Stimulated activated memory B cell treated with anti-CD40 and anti-IgM and Interleukin-4, amounts not matched to agents 10 μg/mL and 1 μg/mL and 100 μg/mL, for 72 hours (primary cell): ENCODE data around the gene UAP1L1.
A peak's percentile ranks its signal among the peaks of the same experiment; 100 is the strongest.

Experiments used
- ATAC-seq: fragments of 150-1000 bp; cut with Tn5 transposase; 2 replicates; pipeline ENCODE4 v1.10.0; 2021
- H3K27ac Mint-ChIP-seq: one replicate; pipeline ENCODE4 v1.8.0; 2022; ENCODE audit warnings: mild to moderate bottlenecking, mixed read lengths
- H3K27me3 Mint-ChIP-seq: one replicate; pipeline ENCODE4 v1.8.0; 2022; ENCODE audit warnings: mixed read lengths
- H3K36me3 Mint-ChIP-seq: one replicate; pipeline ENCODE4 v1.8.0; 2022; ENCODE audit warnings: mixed read lengths
- H3K4me1 Mint-ChIP-seq: one replicate; pipeline ENCODE4 v1.8.0; 2022; ENCODE audit warnings: mixed read lengths
- H3K4me3 Mint-ChIP-seq: one replicate; pipeline ENCODE4 v1.8.0; 2022; ENCODE audit warnings: mild to moderate bottlenecking, moderate library complexity, mixed read lengths
- H3K9me3 Mint-ChIP-seq: one replicate; pipeline ENCODE4 v1.8.0; 2022; ENCODE audit warnings: mixed read lengths

Gene UAP1L1

DNA sequence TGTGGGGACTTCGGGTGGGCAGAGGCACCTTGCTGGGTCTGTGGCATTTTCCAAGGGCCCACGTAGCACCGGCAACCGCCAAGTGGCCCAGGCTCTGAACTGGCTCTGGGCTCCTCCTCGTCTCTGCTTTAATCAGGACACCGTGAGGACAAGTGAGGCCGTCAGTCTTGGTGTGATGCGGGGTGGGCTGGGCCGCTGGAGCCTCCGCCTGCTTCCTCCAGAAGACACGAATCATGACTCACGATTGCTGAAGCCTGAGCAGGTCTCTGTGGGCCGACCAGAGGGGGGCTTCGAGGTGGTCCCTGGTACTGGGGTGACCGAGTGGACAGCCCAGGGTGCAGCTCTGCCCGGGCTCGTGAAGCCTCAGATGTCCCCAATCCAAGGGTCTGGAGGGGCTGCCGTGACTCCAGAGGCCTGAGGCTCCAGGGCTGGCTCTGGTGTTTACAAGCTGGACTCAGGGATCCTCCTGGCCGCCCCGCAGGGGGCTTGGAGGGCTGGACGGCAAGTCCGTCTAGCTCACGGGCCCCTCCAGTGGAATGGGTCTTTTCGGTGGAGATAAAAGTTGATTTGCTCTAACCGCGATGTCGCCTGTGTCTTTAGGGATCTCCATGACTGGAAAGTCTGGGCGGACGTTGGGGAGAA, 31.4 kb downstream of the UAP1L1 start:
- Mint-ChIP-seq H3K4me1 (peaks cover 12% of the 10 kb centered on the region), H3K4me3 (no peak overlapping the region), H3K36me3 (peaks cover 13% of the 10 kb centered on the region), H3K9me3 (no peaks in the 10 kb centered on the region), H3K27me3 (no peaks in the 10 kb centered on the region), H3K27ac (no peak overlapping the region)
- ATAC-seq: no peak

DNA sequence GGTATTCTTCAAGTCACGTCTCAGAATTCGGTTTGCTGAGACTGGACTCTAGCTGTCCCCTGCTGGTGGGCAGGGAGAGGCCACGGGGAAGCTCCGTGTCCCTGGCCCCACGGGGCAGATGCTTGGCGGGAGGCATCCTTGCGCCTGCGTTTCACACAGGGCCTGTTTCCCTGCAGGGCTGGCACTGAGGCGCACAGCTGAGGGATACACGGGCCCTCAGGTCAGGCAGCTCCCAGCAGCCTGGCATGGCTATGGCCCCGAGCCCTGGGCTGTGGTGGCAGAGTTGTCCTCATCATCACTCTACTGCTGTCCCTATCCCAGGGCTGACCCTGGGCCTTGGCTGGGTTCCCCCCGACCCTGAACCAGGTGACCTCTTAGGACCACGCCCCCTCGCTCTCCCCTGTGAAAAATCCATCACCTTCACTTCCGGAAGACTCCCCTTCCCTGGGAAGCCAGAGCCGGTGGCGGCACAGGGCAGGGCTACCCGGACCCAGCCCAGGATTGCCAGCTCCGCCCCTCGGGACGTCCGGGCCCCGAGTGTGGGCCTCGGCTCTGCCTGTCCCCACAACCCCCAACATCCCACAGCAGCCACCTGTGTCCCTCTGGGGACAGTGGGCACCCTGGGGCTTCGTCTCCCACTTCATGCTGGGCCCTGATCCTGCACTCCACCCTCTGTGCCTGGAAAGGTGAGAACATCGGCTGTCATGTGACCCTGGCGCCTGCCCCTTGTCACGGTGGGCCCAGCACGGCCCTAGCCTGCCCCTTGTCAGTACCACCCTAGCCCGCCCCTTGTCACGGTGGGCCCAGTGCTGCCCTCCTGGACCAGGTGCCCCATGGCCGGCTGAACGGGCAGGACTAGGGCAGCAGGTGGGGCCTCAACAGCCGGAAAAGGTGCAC, 32.2 kb downstream of the UAP1L1 start:
- Mint-ChIP-seq H3K4me1 (peaks cover 12% of the 10 kb centered on the region), H3K27ac (no peak overlapping the region), H3K9me3 (no peaks in the 10 kb centered on the region), H3K4me3 (no peak overlapping the region), H3K27me3 (no peaks in the 10 kb centered on the region), H3K36me3 (peaks cover 13% of the 10 kb centered on the region)
- ATAC-seq: no peak

DNA sequence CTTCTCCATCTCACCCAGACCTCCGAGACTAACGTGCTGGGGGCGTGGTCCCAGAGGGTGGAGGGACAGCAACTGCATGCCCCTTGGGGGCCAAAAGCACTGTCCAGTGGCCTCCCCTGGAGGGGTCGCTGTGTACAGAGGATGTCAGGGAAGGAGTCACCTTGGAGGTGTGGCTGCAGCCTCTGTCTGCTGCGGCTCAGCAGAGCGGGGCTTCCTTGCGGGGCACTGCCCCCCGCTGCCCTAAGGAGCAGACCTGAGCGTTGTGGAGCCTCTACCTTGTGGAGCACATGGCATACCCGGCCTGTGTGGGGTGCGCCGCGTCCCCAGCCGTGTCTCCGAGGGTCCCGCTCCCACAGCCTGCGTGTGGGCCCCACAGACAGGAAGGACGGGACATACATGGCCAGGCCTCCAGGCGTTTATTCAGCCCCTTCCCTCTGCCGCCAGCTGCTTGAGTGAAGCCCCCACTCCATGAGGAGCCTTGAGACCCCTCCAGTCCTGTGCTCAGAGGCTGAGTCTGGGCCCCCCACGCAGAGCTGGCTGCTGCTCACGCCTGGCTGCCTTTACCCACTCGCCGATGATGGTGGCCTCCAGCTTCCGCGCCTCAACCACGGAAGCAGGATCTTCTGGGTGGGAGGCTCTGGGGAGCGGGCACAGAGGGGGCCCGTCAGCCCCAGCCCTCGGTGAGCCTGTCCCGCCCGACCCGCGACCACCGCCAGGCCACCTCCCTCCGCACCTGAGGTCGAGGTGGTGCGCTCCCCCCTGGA, 33.0 kb downstream of the UAP1L1 start:
- peaks cover 13% of the 10 kb centered on the region for H3K36me3 Mint-ChIP-seq
- no peak overlapping the region for H3K4me3 Mint-ChIP-seq
- H3K4me1 Mint-ChIP-seq: peaks cover 12% of the 10 kb centered on the region
- H3K27me3 Mint-ChIP-seq: no peaks in the 10 kb centered on the region
- H3K27ac Mint-ChIP-seq: no peak overlapping the region
- H3K9me3 Mint-ChIP-seq: no peaks in the 10 kb centered on the region
- ATAC-seq: no peak

DNA sequence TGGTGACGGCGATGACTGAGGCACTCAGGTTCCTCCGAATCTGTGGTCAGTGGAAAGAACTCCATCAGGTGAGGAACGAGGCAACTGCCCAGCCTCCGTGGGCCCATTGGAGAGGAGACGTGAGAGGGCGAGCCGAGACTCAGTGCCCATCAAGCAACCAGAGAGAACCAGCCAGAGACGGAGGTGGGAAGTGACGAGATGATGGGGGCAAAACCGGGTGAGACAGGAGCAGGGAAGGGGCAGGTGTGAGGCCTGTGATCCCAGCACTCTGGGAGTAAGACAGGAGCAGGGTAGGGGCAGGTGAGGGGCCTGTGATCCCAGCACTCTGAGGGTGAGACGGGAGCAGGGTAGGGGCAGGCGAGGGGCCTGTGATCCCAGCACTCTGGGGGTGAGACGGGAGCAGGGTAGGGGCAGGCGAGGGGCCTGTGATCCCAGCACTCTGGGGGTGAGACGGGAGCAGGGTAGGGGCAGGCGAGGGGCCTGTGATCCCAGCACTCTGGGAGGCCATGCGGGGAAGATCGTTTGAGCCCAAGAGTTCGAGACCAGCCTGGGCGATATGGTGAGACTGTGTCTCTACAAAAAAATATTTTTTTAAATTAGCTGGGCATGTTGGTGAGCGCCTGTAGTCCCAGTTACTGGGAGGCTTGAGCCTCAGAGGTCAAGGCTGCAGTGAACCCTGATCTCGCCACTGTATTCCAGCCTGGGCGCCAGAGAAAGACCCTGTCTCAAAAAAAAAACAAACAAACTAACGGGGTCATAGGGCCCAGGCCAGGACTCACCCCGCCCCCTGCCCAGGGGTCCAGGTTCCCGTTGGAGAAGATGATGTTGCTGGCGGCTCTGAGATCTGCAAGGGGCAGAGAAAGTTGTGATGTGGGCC, 33.8 kb downstream of the UAP1L1 start:
- H3K36me3 Mint-ChIP-seq: peaks cover 13% of the 10 kb centered on the region
- H3K27ac Mint-ChIP-seq: no peak overlapping the region
- no peaks in the 10 kb centered on the region for H3K27me3 Mint-ChIP-seq
- H3K9me3 Mint-ChIP-seq: no peaks in the 10 kb centered on the region
- ATAC-seq: no peak
- no peak overlapping the region for H3K4me3 Mint-ChIP-seq
- H3K4me1 Mint-ChIP-seq: peaks cover 12% of the 10 kb centered on the region

DNA sequence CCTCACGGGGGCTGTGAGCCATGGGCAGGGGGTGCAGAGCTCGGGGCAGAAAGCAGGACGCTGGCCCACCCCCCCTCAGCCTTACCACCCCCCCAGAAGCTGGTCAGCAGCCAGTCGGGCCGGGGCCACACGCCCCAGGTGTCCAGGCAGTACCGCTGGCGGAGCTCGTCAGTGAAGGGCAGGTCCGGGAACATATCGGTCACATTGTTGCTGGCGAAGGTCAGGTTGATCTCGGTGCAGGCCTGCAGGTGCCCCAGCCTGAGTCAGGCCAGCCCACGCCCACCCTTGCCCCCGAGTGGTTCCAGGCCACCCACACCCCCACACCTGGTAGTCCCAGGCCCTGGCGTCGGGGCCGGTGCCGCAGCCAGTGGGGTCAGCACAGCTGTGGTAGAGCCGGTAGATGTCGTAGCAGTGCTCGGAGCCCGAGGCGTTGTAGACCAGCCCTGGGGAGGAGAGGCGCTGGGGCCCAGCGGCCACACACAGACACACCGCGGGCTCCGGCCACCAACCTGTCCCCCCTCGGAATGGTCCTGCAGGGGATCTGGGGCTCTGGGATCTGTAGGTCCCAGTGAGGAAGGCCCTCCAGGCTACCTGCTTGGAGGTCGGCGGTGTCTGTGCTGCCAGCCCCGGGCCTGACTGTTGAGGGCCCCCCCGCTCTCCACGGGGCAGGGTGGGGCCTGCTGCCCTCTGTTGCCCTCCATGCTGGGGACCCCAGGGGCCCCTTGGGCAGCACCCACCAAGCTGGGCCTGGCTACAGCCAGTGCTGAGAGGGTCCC, 34.7 kb downstream of the UAP1L1 start:
- H3K4me1 Mint-ChIP-seq: peaks cover 12% of the 10 kb centered on the region
- no peak for ATAC-seq

GRCh38 chr9:137112564-137113384, 35.5 kb downstream of the UAP1L1 start:
- H3K36me3 Mint-ChIP-seq: peaks cover 13% of the 10 kb centered on the region
- peaks cover 12% of the 10 kb centered on the region for H3K4me1 Mint-ChIP-seq
- H3K27me3 Mint-ChIP-seq: no peaks in the 10 kb centered on the region
- H3K27ac Mint-ChIP-seq: peak overlapping the region; percentile 30
- no peaks in the 10 kb centered on the region for H3K9me3 Mint-ChIP-seq
- H3K4me3 Mint-ChIP-seq: peak overlapping the region; percentile 78
- no peak for ATAC-seq

More for the DNA sequence above, 34.7 kb downstream of the UAP1L1 start:
- H3K27me3 Mint-ChIP-seq: no peaks in the 10 kb centered on the region
- peaks cover 13% of the 10 kb centered on the region for H3K36me3 Mint-ChIP-seq
- no peak overlapping the region for H3K27ac Mint-ChIP-seq
- no peaks in the 10 kb centered on the region for H3K9me3 Mint-ChIP-seq
- H3K4me3 Mint-ChIP-seq: no peak overlapping the region

GRCh38 chr9:137113385-137114159, 36.3 kb downstream of the UAP1L1 start:
- Mint-ChIP-seq H3K27me3 (no peaks in the 10 kb centered on the region), H3K36me3 (peaks cover 13% of the 10 kb centered on the region), H3K9me3 (no peaks in the 10 kb centered on the region), H3K27ac (peak overlapping the region; percentile 30), H3K4me1 (peaks cover 12% of the 10 kb centered on the region), H3K4me3 (peak overlapping the region; percentile 78)
- ATAC-seq: peak; percentile 46

- no peaks in the 10 kb centered on the region for H3K27me3 Mint-ChIP-seq
- H3K27ac Mint-ChIP-seq: no peak overlapping the region
- peak overlapping the region; percentile 77 for H3K4me3 Mint-ChIP-seq
- H3K36me3 Mint-ChIP-seq: peaks cover 13% of the 10 kb centered on the region
- H3K4me1 Mint-ChIP-seq: peaks cover 18% of the 10 kb centered on the region
- peak; percentile 40 for ATAC-seq
- no peaks in the 10 kb centered on the region for H3K9me3 Mint-ChIP-seq
These were observed 36.9 kb downstream of the UAP1L1 start for GRCh38 chr9:137114220-137114612.

- Mint-ChIP-seq H3K27me3 (no peaks in the 10 kb centered on the region), H3K9me3 (no peaks in the 10 kb centered on the region), H3K4me1 (peaks cover 23% of the 10 kb centered on the region), H3K27ac (peak within 1 kb of the TSS; percentile 30), H3K36me3 (peaks cover 13% of the 10 kb centered on the region), H3K4me3 (peak within 1 kb of the TSS; percentile 78)
- peak; percentile 92 for ATAC-seq
These were observed 37.5 kb downstream of the UAP1L1 start, which contains the start of gene DPP7 for GRCh38 chr9:137114613-137115393. Gene DPP7 (minus strand): TSS chr9:137114733. CDS start chr9:137114713, 20 bp downstream.

- Mint-ChIP-seq H3K27ac (no peak overlapping the region), H3K4me1 (peaks cover 23% of the 10 kb centered on the region), H3K9me3 (no peaks in the 10 kb centered on the region), H3K4me3 (peak overlapping the region; percentile 69), H3K27me3 (no peaks in the 10 kb centered on the region), H3K36me3 (peaks cover 13% of the 10 kb centered on the region)
- ATAC-seq: no peak
These were observed 38.2 kb downstream of the UAP1L1 start for GRCh38 chr9:137115394-137116026.

- ATAC-seq: no peak
- Mint-ChIP-seq H3K9me3 (no peaks in the 10 kb centered on the region), H3K4me3 (no peak overlapping the region), H3K36me3 (peaks cover 7% of the 10 kb centered on the region), H3K27ac (no peak overlapping the region), H3K4me1 (peaks cover 26% of the 10 kb centered on the region), H3K27me3 (no peaks in the 10 kb centered on the region)
These were observed 38.8 kb downstream of the UAP1L1 start for GRCh38 chr9:137116027-137116507.

DNA sequence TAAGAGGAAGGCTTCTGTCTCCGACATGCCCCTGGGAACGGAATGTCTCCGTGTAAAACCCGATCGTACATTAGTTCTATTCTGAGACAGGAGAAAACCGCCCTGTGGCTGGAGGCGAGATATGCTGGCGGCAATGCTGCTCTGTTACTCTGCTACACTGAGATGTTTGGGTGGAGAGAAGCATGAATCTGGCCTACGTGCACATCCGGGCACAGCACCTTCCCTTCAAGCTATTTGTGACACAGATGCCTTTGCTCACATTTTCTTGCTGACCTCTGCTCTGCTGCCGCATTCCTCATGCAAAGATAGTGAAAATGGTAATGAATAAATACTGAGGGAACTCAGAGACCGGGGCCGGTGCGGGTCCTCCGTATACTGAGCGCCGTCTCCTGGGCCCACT, 39.4 kb downstream of the UAP1L1 start:
- H3K27me3 Mint-ChIP-seq: no peaks in the 10 kb centered on the region
- no peak overlapping the region for H3K4me3 Mint-ChIP-seq
- H3K9me3 Mint-ChIP-seq: no peaks in the 10 kb centered on the region
- no peak for ATAC-seq
- no peak overlapping the region for H3K27ac Mint-ChIP-seq
- H3K36me3 Mint-ChIP-seq: peaks cover 5% of the 10 kb centered on the region
- peaks cover 28% of the 10 kb centered on the region for H3K4me1 Mint-ChIP-seq
